GM21786 (cell line): ENCODE results near the gene CORO7.

Experiments
- ATAC-seq: cut with Tn5 transposase; IDR thresholded peaks from one replicate; pipeline ENCODE4 v1.9.1; 2021; ENCODE audit not compliant: unreplicated experiment

CORO7 gene

GRCh38 chr16:4416200-4417032 lies at the start of gene CORO7:
TSS of gene CORO7 (minus strand) at chr16:4416596. CDS start at chr16:4416518, 78 bp downstream.
- ATAC-seq: peak; percentile 52

DNA sequence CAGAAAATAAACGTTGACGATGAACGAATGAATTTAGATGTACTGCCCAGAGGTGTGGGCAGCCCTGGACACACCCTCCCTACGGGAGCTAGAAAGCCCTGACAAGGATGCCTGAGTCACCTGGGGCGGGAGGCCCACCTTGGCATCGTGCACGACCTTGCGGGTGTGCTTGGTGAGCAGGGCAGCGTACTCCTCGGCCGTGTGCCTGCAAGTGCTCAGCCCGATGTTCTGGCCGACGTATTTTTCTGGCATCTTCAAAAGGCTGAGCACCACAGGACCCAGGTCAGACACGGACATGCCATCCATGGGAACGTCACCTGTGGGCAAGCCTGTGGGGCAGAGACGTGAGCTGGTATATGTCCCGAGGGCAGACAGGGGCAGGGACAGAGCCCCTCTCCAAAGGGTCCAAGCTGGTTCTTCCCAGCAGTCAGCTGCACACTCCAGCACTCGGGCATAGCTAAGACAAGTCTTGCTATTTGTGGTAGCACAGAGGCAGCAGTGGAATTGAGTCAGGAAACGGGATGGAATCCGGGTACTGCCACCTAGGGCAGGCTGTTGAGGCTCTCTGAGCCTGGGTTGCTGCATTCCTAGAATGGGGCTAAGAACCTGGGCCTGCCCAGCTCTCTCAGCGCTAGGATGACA lies 47.2 kb upstream of the CORO7 start:
- no peak for ATAC-seq

GRCh38 chr16:4461250-4462085 lies 45.1 kb upstream of the CORO7 start:
- no peak for ATAC-seq

DNA sequence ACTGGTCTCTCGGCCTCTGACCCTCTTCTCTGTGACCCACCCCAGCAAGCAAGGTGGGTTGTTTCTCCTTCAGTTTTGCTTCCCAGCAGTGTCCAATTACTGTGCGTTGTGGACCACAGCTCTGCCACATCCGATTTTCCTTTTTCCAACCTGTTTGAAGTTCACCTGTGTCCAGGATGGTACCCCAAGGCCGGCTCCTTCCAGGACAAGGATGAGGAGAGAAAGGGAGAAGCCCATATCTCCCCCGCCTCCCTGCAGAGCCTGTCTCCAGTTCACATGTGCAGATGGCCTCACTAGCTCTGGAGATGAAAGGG lies 44.5 kb upstream of the CORO7 start:
- no peak for ATAC-seq

DNA sequence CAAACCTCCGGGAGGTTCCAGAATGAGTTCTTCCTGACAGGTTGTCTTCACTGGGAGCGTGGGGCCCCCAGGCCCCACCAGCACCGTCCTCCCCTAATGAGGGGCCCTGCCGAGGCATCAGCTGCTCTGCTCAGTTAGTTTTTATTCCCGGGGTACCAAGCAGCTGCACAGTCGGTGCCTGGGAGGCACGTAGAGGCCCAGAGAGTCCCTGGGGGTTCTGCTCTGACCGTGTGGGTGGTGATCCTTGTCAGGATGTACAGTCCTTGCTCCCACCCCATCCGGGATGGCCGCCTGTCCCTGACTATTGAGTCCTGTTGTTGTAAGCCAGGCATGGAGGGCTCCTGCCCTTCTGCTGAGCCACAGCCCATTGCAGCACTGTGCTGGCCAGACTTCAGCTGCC lies 39.6 kb upstream of the CORO7 start:
- ATAC-seq: no peak

DNA sequence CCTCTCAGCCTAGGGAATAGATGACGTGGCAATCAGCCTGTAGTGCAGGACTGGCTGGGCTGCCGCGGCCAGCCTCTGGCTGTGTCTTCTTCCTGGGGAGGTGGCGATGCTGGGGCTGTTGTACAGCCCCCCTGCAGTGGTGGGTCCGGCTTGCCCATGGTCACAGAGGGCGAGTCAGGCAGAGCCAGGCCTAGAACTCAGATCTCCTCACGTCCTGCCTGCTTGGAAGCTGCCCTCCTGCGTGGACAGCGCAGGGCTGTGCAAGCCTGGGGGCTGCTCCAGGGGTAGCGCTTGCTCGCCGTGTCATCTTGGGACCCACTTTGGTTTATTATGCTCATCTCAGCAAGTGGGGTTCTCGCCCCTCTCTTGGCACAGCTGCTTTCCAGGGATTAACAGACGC lies 38.7 kb upstream of the CORO7 start:
- no peak for ATAC-seq

DNA sequence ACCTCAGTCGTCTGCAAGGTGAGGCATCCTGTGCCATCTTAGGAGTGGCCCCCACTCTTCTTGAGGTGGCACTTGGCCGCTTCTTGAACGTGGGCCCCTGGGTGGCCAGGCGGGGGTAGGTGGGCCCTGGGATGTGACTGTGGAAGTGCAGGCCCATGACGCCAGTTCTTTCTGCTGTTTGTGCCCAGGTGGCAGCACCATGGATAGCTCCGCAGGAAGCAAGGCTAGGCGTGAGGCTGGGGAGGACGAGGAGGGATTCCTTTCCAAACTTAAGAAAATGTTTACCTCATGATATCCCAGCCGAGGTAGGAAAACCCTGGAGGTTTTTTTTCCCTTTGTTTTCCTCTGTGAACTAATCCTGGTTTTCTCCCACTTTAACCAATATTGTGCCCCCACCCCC lies 38.2 kb upstream of the CORO7 start:
- no peak for ATAC-seq

- ATAC-seq: no peak
Measured at GRCh38 chr16:4452674-4453073, 36.3 kb upstream of the CORO7 start.

GRCh38 chr16:4450931-4451519 lies 34.6 kb upstream of the CORO7 start:
- no peak for ATAC-seq

DNA sequence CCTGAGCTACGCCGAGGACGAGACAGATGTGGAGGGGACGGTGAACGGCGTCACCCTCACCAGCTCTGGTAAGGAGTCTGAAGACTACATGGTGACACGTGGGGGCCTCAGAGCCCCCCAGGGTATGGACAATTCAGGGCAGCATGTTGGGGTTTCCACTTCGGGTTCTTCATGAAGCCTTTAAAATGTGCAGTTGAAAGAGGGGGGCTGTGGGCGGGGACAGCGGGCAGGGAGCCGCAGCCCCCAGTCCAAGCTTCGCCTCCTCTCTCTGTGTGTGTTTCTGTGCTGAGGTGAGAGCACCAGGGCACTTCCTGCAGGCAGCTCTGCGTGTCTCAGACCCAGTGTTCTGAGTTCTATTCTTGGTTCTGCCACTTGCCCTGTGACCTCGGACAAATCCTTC lies 34.0 kb upstream of the CORO7 start:
- ATAC-seq: no peak

- no peak for ATAC-seq
Measured at GRCh38 chr16:4443986-4444385, 27.6 kb upstream of the CORO7 start.

- no peak for ATAC-seq
Measured at GRCh38 chr16:4443271-4443670, 26.9 kb upstream of the CORO7 start.

- no peak for ATAC-seq
Measured at GRCh38 chr16:4442371-4442770, 26.0 kb upstream of the CORO7 start.

GRCh38 chr16:4437366-4437765 lies 21.0 kb upstream of the CORO7 start:
- no peak for ATAC-seq

DNA sequence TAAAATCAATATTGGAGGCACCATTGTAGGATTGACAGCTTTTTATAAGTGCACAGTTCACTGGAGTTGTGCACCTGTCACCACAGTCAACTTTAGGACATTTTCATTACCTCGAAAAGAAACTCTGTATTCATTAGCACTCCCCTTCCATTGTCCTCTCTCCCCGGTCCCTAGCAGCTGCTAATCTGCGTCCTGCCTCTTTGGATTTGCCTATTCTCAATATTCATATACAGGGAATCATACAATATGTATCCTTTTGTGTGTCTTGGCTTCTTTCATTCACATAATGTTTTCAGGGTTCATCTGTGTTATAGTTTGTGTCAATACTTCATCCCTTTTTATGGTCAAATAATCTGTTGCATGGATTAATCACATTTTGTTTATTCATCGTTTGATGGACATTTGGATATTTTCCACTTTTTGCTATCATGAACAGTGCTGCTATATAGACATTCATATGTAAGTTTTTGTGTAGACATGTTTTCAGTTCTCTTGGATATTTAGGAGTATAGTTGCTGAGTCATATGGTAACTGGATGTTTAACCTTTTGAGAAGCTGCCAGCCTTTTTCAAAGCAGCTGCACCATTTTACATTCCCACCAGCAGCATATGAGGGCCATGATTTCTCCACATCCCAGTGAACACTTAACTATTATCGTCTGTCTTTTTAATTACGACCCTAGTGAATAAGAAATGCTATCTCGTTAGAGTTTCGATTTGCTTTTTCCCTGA lies 19.1 kb upstream of the CORO7 start:
- ATAC-seq: no peak

DNA sequence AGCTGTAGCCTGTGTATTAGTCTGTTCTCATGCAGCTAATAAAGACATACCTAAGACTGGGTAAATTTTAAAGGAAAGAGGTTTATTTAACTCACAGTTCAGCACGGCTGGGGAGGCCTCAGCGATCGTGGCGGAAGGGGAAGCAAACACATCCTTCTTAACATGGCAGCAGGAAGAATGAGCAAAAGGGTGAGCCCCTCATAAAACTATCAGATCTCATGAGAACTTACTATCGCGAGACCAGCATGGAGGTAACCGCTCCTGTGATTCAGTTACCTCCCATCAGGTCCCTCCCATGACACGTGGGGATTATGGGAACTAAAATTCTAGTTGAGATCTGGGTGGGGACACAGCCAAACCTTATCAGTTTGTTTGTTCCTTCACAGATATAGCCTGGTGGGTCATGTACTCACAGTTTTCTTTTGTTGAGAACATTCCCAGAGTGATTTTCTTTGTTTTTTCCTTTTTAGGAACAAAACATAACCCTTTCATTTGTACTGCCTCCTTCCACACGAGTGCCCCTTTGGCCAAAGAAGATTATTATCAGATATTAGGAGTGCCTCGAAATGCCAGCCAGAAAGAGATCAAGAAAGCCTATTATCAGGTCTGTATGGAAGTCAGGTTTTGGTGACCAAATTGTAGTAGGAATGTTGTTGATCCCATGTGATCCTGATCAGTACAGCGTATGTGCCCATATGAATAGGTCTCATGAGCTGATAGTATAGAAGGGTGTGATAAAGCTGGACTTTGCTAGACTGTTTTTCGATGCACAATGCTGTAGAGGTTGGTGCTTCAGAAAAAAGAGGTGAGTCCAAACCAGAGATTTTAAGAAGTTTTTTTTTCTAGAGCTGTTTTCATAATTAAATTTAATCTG lies 17.8 kb upstream of the CORO7 start:
- ATAC-seq: no peak

DNA sequence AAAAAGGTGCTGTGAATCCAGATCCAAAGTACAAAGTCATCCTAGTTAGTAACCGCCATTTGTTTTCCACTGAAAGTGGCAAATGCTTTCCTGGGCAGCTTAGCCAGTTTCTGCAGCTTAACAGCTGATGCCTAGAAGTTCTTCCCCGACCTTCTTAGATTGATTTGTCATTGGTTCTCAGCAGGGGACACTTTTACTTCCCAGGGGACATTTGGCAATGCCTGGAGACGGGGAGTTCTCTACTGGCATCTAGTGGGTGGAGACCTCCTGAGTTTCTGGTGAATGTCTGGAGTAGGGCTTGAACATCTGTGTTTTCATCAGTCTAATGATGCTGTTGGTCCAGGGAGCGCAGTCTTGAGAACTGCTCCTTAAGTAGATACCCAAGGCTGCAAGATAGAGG lies 16.8 kb upstream of the CORO7 start:
- no peak for ATAC-seq

- ATAC-seq: no peak
Measured at GRCh38 chr16:4431023-4431422, 14.6 kb upstream of the CORO7 start.

DNA sequence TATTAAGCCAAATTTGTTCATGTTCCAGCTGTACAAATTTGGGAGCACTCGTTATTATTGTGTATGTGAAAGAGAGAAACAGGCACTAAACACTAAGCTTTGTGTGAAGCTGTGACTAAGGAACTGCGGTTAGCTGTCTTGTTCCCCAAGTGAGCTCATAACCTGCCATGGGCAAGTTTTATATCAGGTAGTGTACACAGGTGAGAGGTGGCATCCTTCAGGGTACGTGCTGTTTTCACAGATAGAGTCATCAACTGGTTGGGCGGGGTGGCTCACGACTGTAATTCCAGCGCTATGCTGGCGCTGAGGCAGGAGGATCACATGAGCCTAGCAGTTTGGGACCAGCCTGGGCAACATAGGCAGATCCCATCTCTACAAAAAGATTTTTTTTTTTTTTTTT lies 12.1 kb upstream of the CORO7 start:
- ATAC-seq: no peak
